Ovary (tissue), 3 donors: ENCODE data around the gene B3GNT5.

Experiments
- CTCF ChIP-seq, 3 donors: fragments of 450-650 bp in 2 of 3; fragments of 200-600 bp in 1 of 3; IDR thresholded peaks; one replicate each; pipeline versions ENCODE4 v1.5.1 to v1.8.0; 2016 to 2022; ENCODE audit warnings: antibody characterized with exemption in 3 of 3, mild to moderate bottlenecking in 1 of 3
- EP300 ChIP-seq: sonication (generic); formaldehyde crosslinking; IDR thresholded peaks from one replicate; pipeline ENCODE4 v1.6.1; 2017; ENCODE audit warnings: antibody characterized with exemption
- POLR2A ChIP-seq: fragments of 450-650 bp; IDR thresholded peaks from one replicate; pipeline ENCODE4 v1.6.1; 2017; ENCODE audit warnings: antibody characterized with exemption, mild to moderate bottlenecking, moderate library complexity
- donor health status: DM: no; HTN: no; CAD: no.

GRCh38 chr3:183247011-183247589 is 6.0 kb upstream of the B3GNT5 start:
- TF ChIP-seq CTCF (IDR thresholded peaks at IDR 0.05) (no peak), POLR2A (no peak), EP300 (no peak)
